ENCODE data around the gene SVOP. TPM values are rescaled to one million over a fixed set of nuclear protein-coding genes. Genes with fewer than 3 reads are reported as not detected.

Gene SVOP
- total and polyA plus RNA-seq, 3 donors from 2014 or later, result 0.31 to 0.37 (median 0.31) TPM

- 71 to 78% methylated on average over 13 to 16 of the region's 16 CpGs for WGBS, 2 donors
- Histone ChIP-seq H3K27me3 (no peaks in the 10 kb centered on the region), H3K4me1 (no peaks in the 10 kb centered on the region), H3K27ac (no peak overlapping the region), H3K9me3 (no peaks in the 10 kb centered on the region), H3K36me3 (ENCODE audit: low read depth, missing control alignments) (no peaks in the 10 kb centered on the region), H3K4me3 (no peak overlapping the region)
- intact Hi-C loops (cut with DNase I; ENCODE audit: low total_unique reads), result no loop called here
- peak; percentile 63 for DNase-seq
- TF ChIP-seq POLR2A (IDR thresholded peaks at IDR 0.05) (no peak), CTCF (IDR thresholded peaks at IDR 0.05) (peak in 2 of 3 experiments; percentile 15 to 37)
Measured at GRCh38 chr12:108884116-108885012, 136.5 kb downstream of the SVOP start.

GRCh38 chr12:108881953-108882352 is 138.9 kb downstream of the SVOP start:
- 85 to 86% methylated on average over 3 of the region's 3 CpGs for WGBS, 2 donors
- H3K27ac ChIP-seq, result no peak overlapping the region
- DNase-seq, result no peak
- no peaks in the 10 kb centered on the region for H3K9me3 ChIP-seq
- H3K36me3 ChIP-seq (ENCODE audit: low read depth, missing control alignments), result no peaks in the 10 kb centered on the region
- H3K27me3 ChIP-seq, result no peaks in the 10 kb centered on the region
- H3K4me3 ChIP-seq, result no peak overlapping the region
- H3K4me1 ChIP-seq, result no peaks in the 10 kb centered on the region
- TF ChIP-seq CTCF (IDR thresholded peaks at IDR 0.05), result no peak
- TF ChIP-seq POLR2A (IDR thresholded peaks at IDR 0.05), result no peak
- intact Hi-C loops (cut with DNase I; ENCODE audit: low total_unique reads), result no loop called here

- Histone ChIP-seq H3K4me3 (no peak within 1 kb of the TSS), H3K27ac (no peak within 1 kb of the TSS), H3K4me1 (no peaks in the 10 kb centered on the region), H3K36me3 (ENCODE audit: low read depth, missing control alignments) (no peaks in the 10 kb centered on the region), H3K9me3 (no peaks in the 10 kb centered on the region), H3K27me3 (no peaks in the 10 kb centered on the region)
- intact Hi-C loops (cut with DNase I; ENCODE audit: low total_unique reads), result no loop called here
- WGBS, 2 donors, result 50 to 55% methylated on average over 3 to 16 of the region's 16 CpGs
- no peak for DNase-seq
- TF ChIP-seq POLR2A (IDR thresholded peaks at IDR 0.05), result no peak
- no peak for TF ChIP-seq CTCF (IDR thresholded peaks at IDR 0.05)
Measured at GRCh38 chr12:108879615-108880254, 141.1 kb downstream of the SVOP start, which contains the start of gene DAO. DAO (plus strand) TSS chr12:108880092; CDS start chr12:108885007, 4,915 bp downstream.

GRCh38 chr12:108876550-108876949 is 144.3 kb downstream of the SVOP start:
- H3K36me3 ChIP-seq (ENCODE audit: low read depth, missing control alignments), result no peaks in the 10 kb centered on the region
- DNase-seq, result no peak
- TF ChIP-seq POLR2A (IDR thresholded peaks at IDR 0.05) (no peak), CTCF (IDR thresholded peaks at IDR 0.05) (no peak)
- no peak overlapping the region for H3K27ac ChIP-seq
- H3K4me1 ChIP-seq, result no peaks in the 10 kb centered on the region
- no peaks in the 10 kb centered on the region for H3K9me3 ChIP-seq
- no peak overlapping the region for H3K4me3 ChIP-seq
- no peaks in the 10 kb centered on the region for H3K27me3 ChIP-seq
- WGBS, 2 donors, result 85 to 86% methylated on average over 3 of the region's 3 CpGs
- intact Hi-C loops (cut with DNase I; ENCODE audit: low total_unique reads), result no loop called here

Data from testis (tissue), 3 donors.